ENCODE results near the gene TMA7.

DNA sequence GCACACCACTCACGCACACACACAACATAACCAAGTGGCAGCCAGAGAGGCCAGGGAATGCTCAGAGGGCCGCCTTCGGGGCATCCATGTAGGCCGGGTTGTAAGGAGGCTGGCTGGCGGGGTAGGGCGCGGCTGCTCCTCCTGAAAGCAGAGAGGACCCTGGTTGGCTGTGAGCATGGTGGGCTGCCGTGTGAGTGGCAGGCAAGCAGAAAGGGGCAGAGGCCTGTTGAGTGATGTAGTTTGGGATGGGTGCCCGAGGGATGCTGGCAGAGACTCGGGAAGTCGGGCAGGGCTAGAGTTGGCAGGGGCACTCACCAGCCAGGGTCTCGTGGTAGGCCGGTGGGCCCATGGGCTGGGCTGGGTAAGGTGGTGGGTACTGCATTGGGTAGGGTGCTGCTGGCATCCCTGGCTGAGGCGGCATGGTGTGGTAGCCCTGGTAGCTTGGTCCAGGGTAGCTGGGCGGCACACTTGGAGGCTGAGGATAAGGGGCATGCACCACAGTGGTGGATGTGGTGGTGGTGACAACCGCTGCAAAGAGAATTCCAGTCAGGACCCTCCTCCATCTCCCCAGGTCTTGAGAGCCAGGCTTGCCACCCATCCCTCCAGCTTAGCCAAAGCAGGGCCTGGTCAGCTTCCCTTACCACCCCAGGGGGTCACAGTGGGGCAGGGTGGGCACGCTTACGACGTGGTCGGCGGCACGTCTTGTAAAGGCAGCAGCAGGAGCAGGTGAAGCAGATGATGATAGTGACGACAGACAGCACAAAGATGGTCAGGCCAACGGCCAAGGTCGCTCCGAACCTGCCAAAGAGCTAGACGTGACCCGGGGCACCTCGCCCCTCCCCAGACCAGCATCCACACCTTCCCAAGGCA, 29.2 kb downstream of the TMA7 start:
- TF ChIP-seq, protein P1, sequence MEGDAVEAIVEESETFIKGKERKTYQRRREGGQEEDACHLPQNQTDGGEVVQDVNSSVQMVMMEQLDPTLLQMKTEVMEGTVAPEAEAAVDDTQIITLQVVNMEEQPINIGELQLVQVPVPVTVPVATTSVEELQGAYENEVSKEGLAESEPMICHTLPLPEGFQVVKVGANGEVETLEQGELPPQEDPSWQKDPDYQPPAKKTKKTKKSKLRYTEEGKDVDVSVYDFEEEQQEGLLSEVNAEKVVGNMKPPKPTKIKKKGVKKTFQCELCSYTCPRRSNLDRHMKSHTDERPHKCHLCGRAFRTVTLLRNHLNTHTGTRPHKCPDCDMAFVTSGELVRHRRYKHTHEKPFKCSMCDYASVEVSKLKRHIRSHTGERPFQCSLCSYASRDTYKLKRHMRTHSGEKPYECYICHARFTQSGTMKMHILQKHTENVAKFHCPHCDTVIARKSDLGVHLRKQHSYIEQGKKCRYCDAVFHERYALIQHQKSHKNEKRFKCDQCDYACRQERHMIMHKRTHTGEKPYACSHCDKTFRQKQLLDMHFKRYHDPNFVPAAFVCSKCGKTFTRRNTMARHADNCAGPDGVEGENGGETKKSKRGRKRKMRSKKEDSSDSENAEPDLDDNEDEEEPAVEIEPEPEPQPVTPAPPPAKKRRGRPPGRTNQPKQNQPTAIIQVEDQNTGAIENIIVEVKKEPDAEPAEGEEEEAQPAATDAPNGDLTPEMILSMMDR (IDR thresholded peaks at IDR 0.05) = no peak
- no peak for TF ChIP-seq EZH2phosphoT487 (IDR thresholded peaks at IDR 0.05)

Data from neural progenitor cell (in vitro differentiated cells).